ENCODE measurements around the gene RNASEH1. TPM values are rescaled to one million over a fixed set of nuclear protein-coding genes. Genes with fewer than 3 reads are reported as not detected.
A peak's percentile ranks its signal among the peaks of the same experiment; 100 is the strongest.

RNASEH1 gene
- total and polyA plus RNA-seq, 2 of the 4 experiments (the other 2 are of a cell fraction) = 23.5 to 23.7 TPM

GRCh38 chr2:3547915-3548314 is 10.2 kb downstream of the RNASEH1 start:
- Histone ChIP-seq H2BK5ac (ENCODE audit: low read depth, low read length, poor library complexity, severe bottlenecking) (no peak overlapping the region), H3K9ac (ENCODE audit: low read depth, low read length) (no peak overlapping the region), H3K9me3 (ENCODE audit: control insufficient read depth, insufficient read depth, low read length) (no peaks in the 10 kb centered on the region), H4K20me1 (ENCODE audit: insufficient read depth, low read length) (no peaks in the 10 kb centered on the region), H3K14ac (replicated peaks; ENCODE audit: low read depth, low read length) (no peak overlapping the region), H3K36me3 (ENCODE audit: control insufficient read depth, insufficient read depth, low read length) (peaks cover 72% of the 10 kb centered on the region), H4K5ac (ENCODE audit: low read depth, low read length) (no peak overlapping the region), H2AFZ (replicated peaks; ENCODE audit: low read length, poor library complexity) (no peak overlapping the region), H2BK20ac (ENCODE audit: low read depth, low read length) (no peak overlapping the region), H2AK9ac (replicated peaks; ENCODE audit: low read depth, low read length, poor library complexity) (peak overlapping the region; percentile 62), H3K4me1 (ENCODE audit: control insufficient read depth, insufficient read depth, low read length) (no peaks in the 10 kb centered on the region), H3K56ac (ENCODE audit: extremely low read depth, insufficient read depth, low read length) (no peak overlapping the region), H3K27me3 (ENCODE audit: control insufficient read depth, insufficient read depth, low read length) (no peaks in the 10 kb centered on the region), H3K27ac (ENCODE audit: insufficient read depth, low read length) (no peak overlapping the region), H2BK15ac (ENCODE audit: low read depth, low read length) (no peak overlapping the region), H3K9me1 (ENCODE audit: insufficient read depth, low read length) (no peaks in the 10 kb centered on the region), H2AK5ac (ENCODE audit: low read depth, low read length) (no peak overlapping the region), H3K4ac (ENCODE audit: low read depth, low read length) (no peak overlapping the region), H4K8ac (ENCODE audit: low read depth in 2 of 2, low read length in 2 of 2) (no peak overlapping the region), H4K91ac (ENCODE audit: insufficient read depth, low read depth, low read length) (no peak overlapping the region), H3K23ac (ENCODE audit: low read depth, low read length) (no peak overlapping the region), H3K79me1 (ENCODE audit: low read depth in 1 of 2, low read length in 2 of 2) (peaks cover 25 to 35% of the 10 kb centered on the region in 2 experiments), H2BK120ac (ENCODE audit: low read depth, low read length) (no peak overlapping the region), H3K18ac (ENCODE audit: low read depth, low read length) (no peak overlapping the region), H3K4me3 (ENCODE audit: insufficient read depth, low read depth, low read length) (no peak overlapping the region), H3K4me2 (ENCODE audit: low read depth, low read length) (no peak overlapping the region)
- dilution Hi-C loops (cut with HindIII; ENCODE audit: low sequenced_read_pairs, unreplicated experiment) = no loop called here
- DNase-seq (no peak), ATAC-seq (ENCODE audit: low read depth) (no peak)
- POLR2A ChIA-PET (ENCODE audit: unreplicated experiment) = no interaction called here
- in situ Hi-C loops (cut with MboI; ENCODE audit: low sequenced_read_pairs) = no loop called here
- no TSS peak for BruUV-seq (replicated peaks)
- WGBS, 2 experiments (ENCODE audit: extremely low coverage in 2 of 2, insufficient read length in 1 of 2) = 78% methylated on average over 1 of the region's 2 CpGs; no CpG with 5 or more reads in 1 of the 2 experiments
- CTCF ChIA-PET = interaction anchor here (0.6 kb wide), 1 partner anchor 31 kb away, joined by 7 read pairs; no protein-coding TSS in a partner anchor
- intact Hi-C loops (cut with micrococcal nuclease) = loop anchor here (1.0 kb wide), 1 partner anchor 25 kb away; no protein-coding TSS in a partner anchor
- TF ChIP-seq MAZ (IDR thresholded peaks at IDR 0.05; ENCODE audit: borderline replicate concordance, low read depth, low read length) (no peak), USF2 (IDR thresholded peaks at IDR 0.05; ENCODE audit: low read depth, low read length) (no peak)
